NK-92 treated with Interleukin-12 subunit alpha and Interleukin-12 subunit beta, amount 100 ng/mL, for 24 hours (cell line): ENCODE data around the gene LDLRAD2.
"Not testable (repeated sequence)": the region's sequence is repeated elsewhere in the genome, so short reads cannot be mapped to it uniquely, and the experiment has no call there.

Experiments
- DNase-seq: peaks from one replicate; lab custom pipeline; 2025; lab: John Stamatoyannopoulos, UW

The LDLRAD2 gene

DNA sequence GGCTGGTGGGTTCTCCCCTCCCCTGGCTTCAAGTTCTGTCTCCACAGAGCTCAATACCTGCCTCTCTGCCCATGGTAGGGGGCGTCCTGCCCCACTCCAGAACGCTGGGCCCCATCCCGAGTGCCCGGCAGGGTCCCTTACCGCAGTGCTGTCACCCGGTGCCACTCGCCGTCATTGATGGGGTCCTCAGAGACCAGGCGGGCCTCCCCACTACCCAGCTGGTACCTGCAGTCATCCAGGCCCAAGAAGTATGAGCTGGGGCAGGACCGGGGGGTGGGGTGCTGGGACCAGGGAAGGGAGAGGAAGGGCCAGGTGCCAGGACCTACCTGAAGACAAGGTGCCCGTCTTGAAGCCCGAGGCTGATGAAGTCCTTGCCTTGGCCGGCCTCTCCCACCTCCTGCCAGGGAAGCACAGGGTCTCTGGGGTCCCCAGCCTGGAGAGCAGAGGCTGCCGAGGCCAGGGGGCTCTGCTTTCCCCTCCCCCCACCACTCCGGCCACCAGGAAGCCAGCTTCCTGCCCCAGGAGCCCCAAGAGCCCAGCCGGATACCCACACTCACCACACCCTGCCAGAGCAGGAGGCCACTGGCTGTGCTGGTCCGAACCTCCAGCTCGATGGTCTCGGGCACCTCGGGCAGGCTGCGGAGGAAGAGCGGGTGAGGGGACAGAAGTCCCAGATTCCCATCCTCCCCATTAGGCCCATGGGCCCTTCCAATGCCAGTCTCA lies 12.1 kb downstream of the LDLRAD2 start:
- no peak for DNase-seq

DNA sequence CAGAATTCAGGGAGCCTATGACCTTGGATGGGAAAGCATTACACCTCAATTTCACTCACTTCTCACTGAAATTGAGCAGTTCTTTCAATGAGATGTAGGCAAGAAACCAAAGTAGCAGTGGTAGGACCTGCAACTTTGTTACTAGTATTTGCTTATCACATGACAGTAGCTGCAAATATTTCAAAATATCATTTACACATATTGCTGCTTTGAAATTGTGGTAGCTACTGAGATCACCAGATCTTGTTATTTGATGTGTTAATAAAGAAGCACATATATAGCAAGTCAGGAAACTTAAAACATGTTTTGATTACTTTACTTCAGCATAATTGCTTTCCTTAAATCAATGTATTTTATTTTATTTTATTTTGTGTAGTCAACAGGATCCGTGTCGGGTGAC lies 12.9 kb downstream of the LDLRAD2 start:
- DNase-seq = no peak

GRCh38 chr1:21825393-21825792 lies 13.3 kb downstream of the LDLRAD2 start:
- no peak for DNase-seq

DNA sequence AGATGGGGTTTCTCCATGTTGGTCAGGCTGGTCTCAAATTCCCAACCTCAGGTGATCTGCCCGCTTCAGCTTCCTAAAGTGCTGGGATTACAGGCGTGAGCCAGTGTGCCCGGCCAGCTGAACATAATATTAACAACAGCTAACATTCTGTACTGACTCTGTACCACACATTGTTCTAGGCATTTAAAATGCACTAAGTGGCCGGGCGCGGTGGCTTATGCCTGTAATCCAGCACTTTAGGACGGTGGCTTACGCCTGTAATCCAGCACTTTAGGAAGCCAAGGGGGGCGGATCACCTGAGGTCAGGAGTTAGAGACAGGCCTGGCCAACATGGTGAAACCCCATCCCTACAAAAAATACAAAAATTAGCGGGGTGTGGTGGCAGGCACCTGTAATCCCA lies 14.6 kb downstream of the LDLRAD2 start:
- DNase-seq = not testable (repeated sequence)

- no peak for DNase-seq
Measured at GRCh38 chr1:21827141-21827679, 15.1 kb downstream of the LDLRAD2 start.

DNA sequence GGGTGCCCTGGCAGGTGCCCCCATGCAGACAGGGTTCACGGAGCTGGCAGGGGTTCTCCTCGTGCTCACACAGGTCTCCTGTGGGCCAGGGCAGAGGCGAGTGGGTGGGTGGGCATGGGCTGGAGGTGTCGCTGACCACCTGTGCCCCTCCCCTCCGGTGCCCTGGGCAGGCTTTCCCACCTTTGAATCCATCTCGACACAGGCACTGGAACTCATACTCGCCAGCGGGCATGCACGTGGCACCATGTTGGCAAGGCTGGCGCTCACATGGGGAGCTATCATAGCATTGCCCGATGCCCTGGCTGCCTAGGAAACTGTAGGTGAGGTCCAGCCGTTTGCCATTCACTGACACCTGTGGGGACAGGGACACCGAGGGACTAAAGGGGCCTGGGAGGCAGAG lies 16.0 kb downstream of the LDLRAD2 start:
- DNase-seq = no peak

DNA sequence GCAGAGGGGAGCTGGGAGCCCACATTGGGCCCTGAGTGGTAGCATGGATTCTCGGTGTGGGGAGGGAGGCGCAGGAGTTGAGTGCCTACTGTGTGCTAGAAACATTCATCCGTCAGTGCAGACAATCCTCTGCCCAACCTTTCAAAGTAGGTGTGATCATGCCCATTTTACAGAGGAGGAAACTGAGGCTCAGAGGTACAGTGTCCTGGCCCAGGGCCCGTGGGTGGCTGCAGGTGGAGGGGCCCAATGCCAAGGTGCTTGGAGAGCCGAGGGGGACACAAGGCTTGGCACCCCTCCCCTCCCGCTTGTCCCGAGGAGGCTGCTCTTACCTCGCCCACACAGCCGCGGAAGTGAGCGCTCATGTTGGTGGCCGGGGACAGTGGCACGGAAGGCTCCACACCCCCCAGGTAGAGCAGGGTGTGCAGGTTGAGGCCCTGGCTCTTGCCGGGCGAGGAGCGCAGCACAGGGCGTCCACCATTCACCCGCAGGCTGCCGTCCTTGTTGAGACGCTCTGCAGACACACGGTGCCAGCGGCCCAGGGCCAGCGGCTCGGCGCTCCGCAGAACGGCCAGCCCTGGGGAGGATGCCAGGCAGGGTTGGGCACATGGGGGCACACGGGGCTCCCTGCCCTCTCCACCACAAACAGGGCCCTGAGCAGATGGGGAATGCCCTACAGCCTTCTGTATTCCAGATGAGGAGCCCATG lies 16.6 kb downstream of the LDLRAD2 start:
- no peak for DNase-seq

GRCh38 chr1:21829294-21829693 lies 17.2 kb downstream of the LDLRAD2 start:
- DNase-seq = no peak

DNA sequence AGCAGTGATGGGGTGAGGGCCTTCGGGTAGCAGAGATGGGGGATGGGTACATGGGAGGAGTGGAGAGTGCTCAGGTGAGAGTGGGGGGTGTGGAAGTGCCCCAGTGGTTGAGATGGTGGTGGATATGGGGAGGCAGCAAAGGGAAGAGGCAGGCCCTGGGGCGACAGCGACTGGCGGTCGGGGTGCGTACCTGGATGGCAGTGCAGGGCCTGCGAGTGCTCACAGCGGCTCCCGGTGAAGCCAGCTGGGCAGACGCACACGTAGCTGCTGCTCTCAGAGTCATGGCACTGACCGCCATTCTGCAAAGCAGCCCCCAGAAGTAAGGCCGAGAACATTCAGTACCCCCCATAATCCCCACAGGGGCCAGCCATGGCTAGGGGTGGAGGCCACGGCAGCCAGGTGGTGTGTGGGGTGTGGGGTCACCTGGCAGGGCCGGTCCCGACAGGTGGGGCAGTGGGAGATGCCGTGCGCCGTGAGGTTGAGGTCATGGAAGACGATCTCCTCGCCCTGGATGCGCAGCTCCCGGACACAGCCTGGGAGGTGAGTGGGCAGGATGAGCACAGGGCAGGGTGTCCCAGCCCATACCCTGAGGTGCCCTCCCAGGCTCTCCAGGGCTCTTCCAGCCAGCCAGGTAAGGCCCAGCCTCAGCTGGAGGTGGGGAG lies 18.9 kb downstream of the LDLRAD2 start:
- DNase-seq = no peak

DNA sequence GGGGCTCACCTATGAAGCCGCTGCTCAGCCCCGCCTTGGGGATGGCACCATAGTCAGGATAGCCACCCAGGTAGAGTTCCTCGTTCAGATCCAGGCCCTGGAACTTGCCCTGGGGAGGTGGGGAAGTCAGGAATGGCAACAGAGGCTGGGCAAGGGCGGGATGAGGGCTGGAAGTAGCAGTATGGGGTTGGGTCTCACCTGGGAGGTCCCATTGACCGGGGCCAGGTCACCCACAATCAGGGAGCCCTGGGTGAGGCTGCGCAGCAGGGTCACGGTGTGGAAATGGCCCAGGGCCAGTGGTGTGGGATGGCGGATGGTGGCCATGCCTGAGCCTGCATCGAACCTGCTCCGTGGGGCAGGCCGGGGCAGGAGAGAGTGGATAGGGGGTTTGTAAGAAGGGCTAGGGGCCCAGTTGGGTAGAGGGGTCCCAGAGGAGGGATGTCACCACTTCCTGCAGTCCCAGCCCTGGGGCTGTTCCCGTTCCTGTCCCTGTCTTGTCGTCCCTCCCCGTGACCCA lies 19.4 kb downstream of the LDLRAD2 start:
- DNase-seq = no peak

GRCh38 chr1:21833392-21833976 lies 21.4 kb downstream of the LDLRAD2 start:
- no peak for DNase-seq

GRCh38 chr1:21834094-21834493 lies 22.0 kb downstream of the LDLRAD2 start:
- no peak for DNase-seq

GRCh38 chr1:21834666-21835065 lies 22.6 kb downstream of the LDLRAD2 start:
- DNase-seq = no peak

GRCh38 chr1:21836010-21836409 lies 23.9 kb downstream of the LDLRAD2 start:
- no peak for DNase-seq

GRCh38 chr1:21836729-21837128 lies 24.7 kb downstream of the LDLRAD2 start:
- DNase-seq = no peak

- DNase-seq = no peak
Measured at GRCh38 chr1:21837476-21837875, 25.4 kb downstream of the LDLRAD2 start.

GRCh38 chr1:21838359-21839157 lies 26.5 kb downstream of the LDLRAD2 start:
- DNase-seq = no peak

DNA sequence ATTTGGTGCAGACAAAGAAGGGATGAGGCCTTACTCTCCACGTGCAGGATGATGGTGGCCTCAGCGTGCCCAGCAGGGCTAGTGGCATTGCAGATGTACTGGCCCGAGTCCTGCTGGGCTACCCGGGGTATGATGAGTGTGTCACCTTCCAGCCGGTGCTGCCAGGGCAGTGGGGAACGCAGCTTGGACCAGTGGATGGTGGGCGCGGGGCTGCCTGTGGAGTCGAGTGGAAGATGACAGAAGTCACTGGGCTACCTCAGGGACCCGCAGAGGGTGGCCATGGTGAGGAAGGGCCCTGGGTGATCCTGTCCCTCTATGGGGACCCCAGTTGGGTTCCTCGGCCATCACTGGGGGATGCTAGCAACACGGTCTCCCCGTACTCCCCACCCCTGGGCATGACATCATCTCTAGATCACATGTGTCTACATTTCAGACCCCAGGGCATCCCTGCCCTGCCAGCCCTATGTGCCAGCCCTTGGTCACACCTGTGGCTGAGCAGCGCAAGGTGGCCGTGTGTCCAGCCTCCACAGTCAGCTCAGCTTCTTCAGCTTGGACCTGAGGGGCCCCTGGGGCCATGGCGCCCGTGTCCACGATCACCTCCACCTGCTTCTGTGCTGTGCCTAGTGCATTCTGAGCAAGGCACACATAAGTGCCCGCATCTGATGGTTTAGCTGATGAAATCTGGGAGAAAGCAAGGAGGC lies 27.4 kb downstream of the LDLRAD2 start:
- no peak for DNase-seq

GRCh38 chr1:21840981-21841380 lies 28.9 kb downstream of the LDLRAD2 start:
- no peak for DNase-seq

GRCh38 chr1:21841852-21842466 lies 29.9 kb downstream of the LDLRAD2 start:
- no peak for DNase-seq
